Measurements from ENCODE around the gene MAP3K13.

Gene MAP3K13

GRCh38 chr3:185353823-185354614 is 8.9 kb upstream of the MAP3K13 start:
- TF ChIP-seq SIN3A (IDR thresholded peaks at IDR 0.05; ENCODE audit: borderline replicate concordance, insufficient read depth, low read length), result no peak
- TF ChIP-seq REST (IDR thresholded peaks at IDR 0.05; ENCODE audit: insufficient read depth in 1 of 2, low read depth in 2 of 2, low read length in 2 of 2), result no peak
- no peak for TF ChIP-seq FOXP2 (optimal IDR thresholded peaks at IDR 0.05; ENCODE audit: borderline replicate concordance, extremely low read depth, extremely low read length, insufficient read depth)
- no peak for TF ChIP-seq TAF1 (IDR thresholded peaks at IDR 0.05; ENCODE audit: borderline replicate concordance, insufficient read depth, low read length)
- no peak for TF ChIP-seq POLR2AphosphoS5 (IDR thresholded peaks at IDR 0.05; ENCODE audit: low read depth, low read length)

- TF ChIP-seq FOXP2 (optimal IDR thresholded peaks at IDR 0.05; ENCODE audit: borderline replicate concordance, extremely low read depth, extremely low read length, insufficient read depth) (no peak), POLR2AphosphoS5 (IDR thresholded peaks at IDR 0.05; ENCODE audit: low read depth, low read length) (no peak), SIN3A (IDR thresholded peaks at IDR 0.05; ENCODE audit: borderline replicate concordance, insufficient read depth, low read length) (no peak), TAF1 (IDR thresholded peaks at IDR 0.05; ENCODE audit: borderline replicate concordance, insufficient read depth, low read length) (no peak), REST (IDR thresholded peaks at IDR 0.05; ENCODE audit: insufficient read depth in 1 of 2, low read depth in 2 of 2, low read length in 2 of 2) (no peak)
Observed at GRCh38 chr3:185356499-185356898, 6.4 kb upstream of the MAP3K13 start.

GRCh38 chr3:185361920-185362319 is 1.0 kb upstream of the MAP3K13 start:
- no peak for TF ChIP-seq REST (IDR thresholded peaks at IDR 0.05; ENCODE audit: insufficient read depth in 1 of 2, low read depth in 2 of 2, low read length in 2 of 2)
- no peak for TF ChIP-seq POLR2AphosphoS5 (IDR thresholded peaks at IDR 0.05; ENCODE audit: low read depth, low read length)
- TF ChIP-seq SIN3A (IDR thresholded peaks at IDR 0.05; ENCODE audit: borderline replicate concordance, insufficient read depth, low read length), result no peak
- no peak for TF ChIP-seq TAF1 (IDR thresholded peaks at IDR 0.05; ENCODE audit: borderline replicate concordance, insufficient read depth, low read length)
- no peak for TF ChIP-seq FOXP2 (optimal IDR thresholded peaks at IDR 0.05; ENCODE audit: borderline replicate concordance, extremely low read depth, extremely low read length, insufficient read depth)

GRCh38 chr3:185363662-185364203 is 797 bp downstream of the MAP3K13 start:
- TF ChIP-seq POLR2AphosphoS5 (IDR thresholded peaks at IDR 0.05; ENCODE audit: low read depth, low read length) (no peak), TAF1 (IDR thresholded peaks at IDR 0.05; ENCODE audit: borderline replicate concordance, insufficient read depth, low read length) (no peak), FOXP2 (optimal IDR thresholded peaks at IDR 0.05; ENCODE audit: borderline replicate concordance, extremely low read depth, extremely low read length, insufficient read depth) (no peak), REST (IDR thresholded peaks at IDR 0.05; ENCODE audit: insufficient read depth in 1 of 2, low read depth in 2 of 2, low read length in 2 of 2) (no peak), SIN3A (IDR thresholded peaks at IDR 0.05; ENCODE audit: borderline replicate concordance, insufficient read depth, low read length) (no peak)
